Prostate gland (tissue), 2 donors: ENCODE results near the gene HOXC12.

Source experiments
- CTCF ChIP-seq, 4 experiments: fragments of 200-600 bp in 2 of 4; fragments of 450-650 bp in 2 of 4; sonication (generic) in 2 of 4; IDR thresholded peaks; 1 replicate in 3 of 4; 2 replicates in 1 of 4; pipeline ENCODE4 v1.5.1; 2016 to 2019; ENCODE audit warnings: antibody characterized with exemption in 4 of 4, mild to moderate bottlenecking in 2 of 4, moderate library complexity in 2 of 4
- POLR2A ChIP-seq: fragments of 450-650 bp; IDR thresholded peaks from one replicate; pipeline ENCODE4 v1.6.1; 2016; ENCODE audit warnings: antibody characterized with exemption, mild to moderate bottlenecking

GRCh38 chr12:53937099-53937498 lies 17.6 kb upstream of the HOXC12 start:
- TF ChIP-seq CTCF (IDR thresholded peaks at IDR 0.05) (no peak), POLR2A (no peak)
